HG03354 (cell line): ENCODE data around the gene DDX31.

ENCODE experiments used
- ATAC-seq: cut with Tn5 transposase; IDR thresholded peaks from one replicate; pipeline ENCODE4 v1.9.1; 2021; ENCODE audit warnings: mild to moderate bottlenecking; ENCODE audit not compliant: unreplicated experiment, poor library complexity, severe bottlenecking

The DDX31 gene

DNA sequence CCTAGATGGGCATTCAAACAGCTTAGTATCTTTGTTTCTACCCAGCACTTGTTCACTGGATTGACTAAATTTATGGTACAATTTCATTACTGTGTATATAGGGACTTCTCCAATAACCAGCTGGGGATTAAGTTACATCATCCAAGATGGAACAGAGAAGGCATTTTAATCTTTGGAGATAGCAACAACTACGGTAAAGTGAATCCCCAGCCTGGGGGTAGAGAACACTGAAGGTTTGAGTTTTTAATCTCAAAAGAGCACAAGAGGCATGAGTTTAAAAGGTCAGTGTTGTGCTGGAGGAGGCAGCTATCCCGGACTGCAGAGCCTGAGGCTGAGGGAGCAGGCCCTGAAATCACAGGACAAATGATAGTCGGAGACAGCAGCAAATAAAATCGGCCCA, 28.6 kb downstream of the DDX31 start:
- ATAC-seq = no peak

DNA sequence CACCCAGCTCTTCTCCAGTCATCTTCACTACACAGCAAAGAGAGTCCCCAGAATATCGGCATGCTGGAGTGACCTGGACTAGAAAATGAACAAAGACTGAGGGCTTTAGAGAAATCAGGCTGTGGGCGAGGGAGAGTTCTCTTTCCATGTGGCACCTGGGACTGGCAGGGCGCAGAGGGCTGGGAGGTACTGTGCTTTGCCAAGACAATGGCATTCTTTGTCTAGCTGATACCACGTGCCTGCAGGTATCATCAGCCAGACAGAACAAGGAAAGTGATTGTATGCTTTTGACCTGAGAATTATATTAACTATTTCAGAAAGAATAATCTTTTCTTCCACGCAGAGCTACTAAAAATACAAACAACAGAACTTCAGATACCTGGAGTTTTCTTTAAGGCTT, 30.5 kb downstream of the DDX31 start:
- no peak for ATAC-seq

DNA sequence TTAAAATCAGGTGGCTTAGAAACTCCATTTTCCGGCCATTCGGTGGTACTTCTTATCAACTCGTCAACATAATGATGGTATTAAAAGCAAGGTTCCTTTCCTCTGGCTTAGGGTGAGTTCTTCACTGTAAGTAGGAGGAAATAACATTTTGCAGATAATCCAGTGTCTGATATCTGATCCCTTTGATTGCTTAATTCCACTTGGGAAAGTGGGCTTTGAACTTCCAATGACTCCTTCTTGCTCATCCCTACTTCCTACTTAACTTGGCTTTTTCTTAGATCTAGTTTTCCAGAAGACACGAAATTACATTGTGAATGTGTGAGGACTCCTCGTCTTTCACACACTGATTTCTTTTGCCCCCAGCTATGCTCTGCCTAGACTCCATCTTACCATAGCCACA, 31.5 kb downstream of the DDX31 start:
- ATAC-seq = no peak

DNA sequence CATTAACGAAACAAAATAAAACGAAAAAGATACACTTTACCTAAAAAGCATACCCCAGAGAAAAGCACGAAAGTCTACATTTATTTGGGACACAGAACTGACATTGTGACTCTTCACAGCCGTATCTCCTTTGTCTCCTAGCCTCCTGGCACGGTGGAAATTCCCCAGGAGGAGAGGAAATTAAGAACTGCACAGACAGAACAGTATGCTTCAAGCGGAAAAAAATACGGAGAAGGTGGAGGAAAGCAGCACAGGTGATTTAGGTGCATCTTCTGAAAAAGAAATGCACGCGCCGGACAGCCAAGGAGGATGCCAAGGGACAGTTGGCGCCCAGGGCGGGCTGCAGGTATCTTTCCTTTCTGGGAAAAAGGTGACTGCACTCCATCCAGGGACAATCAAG, 32.0 kb downstream of the DDX31 start:
- no peak for ATAC-seq

DNA sequence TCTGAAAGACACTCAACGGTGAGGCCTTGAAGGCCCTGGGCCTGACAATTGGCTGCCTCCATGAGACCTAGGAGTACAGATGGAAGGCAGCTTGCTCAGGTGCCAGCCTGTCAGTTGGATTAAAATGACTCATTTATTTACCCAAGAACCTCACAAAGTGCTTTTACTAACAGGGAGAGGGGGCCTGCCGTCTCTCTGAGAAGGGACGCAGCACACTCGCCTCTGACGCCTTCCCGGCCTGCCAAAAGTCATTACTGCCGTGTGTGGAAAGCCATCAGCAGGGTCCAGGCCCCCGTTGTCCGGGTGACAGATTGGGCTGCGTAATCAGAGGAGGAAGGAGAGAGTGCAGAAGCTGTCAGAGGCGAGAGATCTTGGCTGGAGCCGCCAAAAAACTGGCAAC, 32.4 kb downstream of the DDX31 start:
- ATAC-seq = no peak

DNA sequence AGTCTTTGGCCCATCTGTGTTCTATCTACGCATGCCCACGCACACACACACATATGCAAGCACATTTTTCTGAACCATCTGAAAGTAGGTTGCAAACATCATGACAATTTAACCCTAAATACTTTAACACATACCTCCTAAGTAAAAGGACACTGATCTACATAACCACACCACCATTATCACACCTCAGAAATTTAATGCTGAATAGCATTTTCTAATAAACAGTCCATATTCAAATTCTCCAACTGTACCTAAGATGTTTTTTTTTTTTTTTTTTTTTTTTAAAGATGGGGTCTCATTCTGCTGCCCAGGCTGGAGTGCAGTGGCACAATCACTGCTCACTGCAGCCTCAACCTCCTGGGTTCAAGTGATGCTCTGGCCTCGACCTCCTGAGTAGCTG, 35.5 kb downstream of the DDX31 start:
- no peak for ATAC-seq

DNA sequence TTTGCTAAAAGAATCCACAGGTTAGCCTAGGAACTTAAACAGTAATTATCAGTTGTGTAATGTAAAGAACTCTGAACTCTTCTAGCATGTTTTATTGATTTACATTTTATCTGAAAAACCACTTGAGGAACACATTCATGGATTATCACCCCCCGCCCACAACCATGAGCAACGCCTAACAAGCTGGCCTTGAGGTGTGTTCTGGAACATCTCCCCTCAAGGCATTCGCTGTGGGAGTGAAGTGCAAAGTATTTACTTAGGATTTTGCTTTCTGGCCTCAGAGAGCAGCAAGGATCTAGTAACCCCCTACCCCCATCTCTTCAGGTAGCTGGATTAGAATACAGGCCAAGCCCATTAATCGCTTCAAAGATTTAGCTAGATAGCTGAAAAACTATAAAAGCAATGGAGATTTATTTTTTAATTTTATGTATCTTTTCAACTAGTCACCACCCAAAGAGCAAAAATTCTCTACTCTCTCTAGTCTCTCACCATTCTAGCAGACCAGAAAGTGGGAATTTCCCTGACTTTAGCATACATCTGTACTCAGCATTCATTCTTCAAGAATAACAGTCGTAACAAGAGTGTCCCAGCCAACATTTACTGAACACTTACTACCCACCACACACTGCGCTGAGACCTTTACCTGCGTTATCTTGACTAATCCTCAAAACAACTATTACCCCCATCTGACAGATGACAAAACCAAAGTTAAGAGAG, 37.2 kb downstream of the DDX31 start:
- ATAC-seq = no peak

DNA sequence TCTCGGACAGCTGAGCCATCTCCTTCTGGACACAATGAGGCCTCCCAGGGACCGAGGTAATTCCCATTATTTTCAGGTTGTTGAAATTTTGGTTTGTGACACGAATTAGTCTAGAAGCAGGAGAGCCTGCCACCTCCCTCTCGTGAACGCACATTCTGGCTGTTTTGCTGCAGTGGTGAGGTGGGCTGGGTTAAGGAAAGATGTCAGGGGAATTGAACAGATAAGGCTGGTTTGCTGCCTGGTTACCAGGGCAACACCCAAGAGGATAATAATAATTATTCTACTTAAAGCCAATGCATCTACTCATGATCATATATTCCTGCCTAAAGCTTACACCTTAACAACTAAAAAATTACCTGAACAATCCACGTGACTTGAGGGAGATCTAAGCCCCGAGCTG, 38.1 kb downstream of the DDX31 start:
- ATAC-seq = no peak

DNA sequence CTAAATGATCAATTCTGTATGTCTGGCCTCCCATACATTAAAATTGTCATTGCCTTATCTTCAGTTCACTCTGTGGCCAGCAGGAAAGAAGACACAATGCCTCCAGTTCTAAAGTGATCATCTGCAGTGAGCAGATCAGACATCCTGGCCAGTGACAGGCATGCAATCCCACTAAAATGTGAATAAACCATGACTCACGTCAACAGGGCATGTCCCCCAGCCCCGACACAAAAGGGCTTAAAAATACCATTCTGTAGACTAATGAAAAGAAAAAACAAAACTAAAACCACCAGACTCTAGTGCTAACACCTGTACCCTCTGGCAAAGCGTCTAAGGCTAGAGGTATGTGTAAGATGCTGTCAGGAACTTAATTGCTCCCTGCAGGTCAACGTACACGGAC, 38.5 kb downstream of the DDX31 start:
- no peak for ATAC-seq

DNA sequence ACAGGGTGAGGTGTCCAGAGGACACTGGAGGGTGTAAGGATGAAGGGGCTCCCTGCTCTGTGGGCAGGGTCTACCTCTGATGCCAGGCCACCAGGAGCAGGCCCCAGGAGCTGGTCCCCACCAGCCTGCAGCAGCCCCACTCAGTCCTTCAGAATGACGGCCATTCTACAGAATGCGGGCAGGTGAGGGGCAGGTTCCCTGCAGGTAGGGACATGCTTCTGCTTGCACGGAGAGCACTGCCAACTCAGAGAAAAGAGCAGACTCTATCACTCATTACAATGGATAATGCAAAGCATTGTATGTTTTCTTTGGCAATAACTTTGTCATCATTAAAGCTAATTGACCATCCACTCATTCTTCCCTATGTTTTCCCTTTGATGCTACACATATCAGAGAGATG, 39.0 kb downstream of the DDX31 start:
- ATAC-seq = no peak

DNA sequence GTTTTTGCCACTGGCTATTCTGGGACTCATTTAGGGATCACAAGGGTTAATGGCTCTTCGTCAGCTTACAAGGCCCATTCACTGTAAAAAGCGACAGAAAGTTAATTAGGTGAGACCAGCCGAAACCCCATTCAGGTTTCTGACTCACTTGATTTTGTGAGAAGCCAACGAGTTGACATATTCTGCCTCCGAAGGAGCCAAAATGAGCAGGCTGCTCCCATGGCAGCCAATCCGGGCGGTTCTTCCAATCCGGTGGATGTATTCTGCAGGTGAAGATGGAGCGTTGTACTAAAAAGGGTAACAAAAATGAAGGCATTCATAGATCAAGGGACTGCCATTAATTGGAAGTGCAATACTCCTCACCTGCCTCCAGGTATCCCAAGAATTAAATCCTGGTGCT, 39.7 kb downstream of the DDX31 start:
- ATAC-seq = no peak

DNA sequence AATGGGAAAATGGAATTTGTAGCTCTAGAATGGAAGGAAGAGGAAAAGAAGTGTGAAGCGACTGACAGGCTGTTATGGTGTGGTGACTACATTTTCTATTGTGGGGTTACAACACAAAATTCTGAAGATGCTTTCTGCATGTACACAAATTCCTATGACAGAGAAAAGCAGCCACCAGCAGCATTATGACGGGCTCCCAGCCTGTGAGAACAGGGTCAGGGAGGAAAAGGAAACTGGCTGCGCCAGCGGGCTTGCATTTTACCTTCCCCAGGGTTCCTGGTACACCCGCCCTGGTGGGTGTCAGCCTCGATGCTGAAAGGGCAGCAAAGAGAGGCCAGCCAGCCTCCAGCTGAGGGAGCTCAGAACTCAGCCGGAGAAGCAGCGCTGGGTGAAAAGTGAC, 41.0 kb downstream of the DDX31 start:
- ATAC-seq = no peak

DNA sequence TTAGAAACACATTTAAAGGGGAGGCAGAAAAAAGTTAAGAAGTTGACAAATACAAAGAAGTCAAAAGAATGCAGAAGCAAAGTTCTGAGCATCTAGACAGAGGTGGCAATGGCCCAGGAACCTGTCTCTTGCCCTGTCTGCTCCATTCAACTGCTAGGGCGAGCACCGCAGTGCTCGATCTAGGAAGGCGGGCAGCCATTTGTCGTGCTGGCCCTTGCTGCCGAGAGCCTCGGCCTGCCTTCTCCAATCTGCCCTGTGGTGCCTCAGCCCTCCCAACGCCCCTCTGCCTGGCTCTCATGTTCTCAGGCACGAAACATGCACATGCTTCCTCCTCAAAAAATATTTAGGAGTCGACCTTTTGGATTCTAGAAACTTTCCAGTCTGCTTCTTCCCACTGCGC, 42.2 kb downstream of the DDX31 start:
- no peak for ATAC-seq

DNA sequence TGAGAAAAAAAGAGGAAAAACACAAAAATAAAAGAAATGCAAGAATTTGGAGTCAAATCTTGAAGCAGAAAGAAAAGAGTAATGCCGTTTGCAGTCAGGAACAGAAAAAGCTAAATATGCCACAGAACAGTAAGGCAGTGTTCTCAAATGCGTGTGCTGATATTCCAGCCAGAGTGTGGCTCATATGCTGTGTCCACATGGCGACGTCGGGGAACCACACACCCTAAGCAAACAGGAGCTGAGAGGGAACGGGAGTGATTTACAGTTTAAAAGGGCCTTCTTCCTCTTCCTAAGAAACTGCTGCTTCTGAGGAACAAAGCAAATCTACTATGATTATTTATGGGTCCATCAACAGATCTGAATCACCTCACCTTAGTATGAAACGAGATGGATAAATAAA, 42.7 kb downstream of the DDX31 start:
- no peak for ATAC-seq

DNA sequence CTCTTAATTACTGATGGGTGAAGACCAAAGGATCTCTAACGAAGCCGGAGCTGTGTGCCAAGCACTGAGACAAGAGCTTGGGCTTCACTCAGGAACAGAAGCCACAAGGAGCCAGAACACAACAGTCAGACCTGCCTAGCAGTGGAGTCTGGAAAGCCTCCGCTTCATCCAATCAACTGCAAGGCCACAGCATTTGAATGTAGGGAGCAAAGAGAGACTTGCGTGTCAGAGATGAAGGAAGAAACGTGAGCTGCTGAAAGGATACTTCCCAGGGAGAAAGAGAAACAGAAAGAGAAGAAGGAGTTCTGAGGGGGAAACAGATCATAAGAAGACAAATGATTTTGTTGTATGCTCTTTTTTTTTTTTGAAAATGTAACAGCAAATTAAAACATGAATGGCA, 43.5 kb downstream of the DDX31 start:
- ATAC-seq = no peak

DNA sequence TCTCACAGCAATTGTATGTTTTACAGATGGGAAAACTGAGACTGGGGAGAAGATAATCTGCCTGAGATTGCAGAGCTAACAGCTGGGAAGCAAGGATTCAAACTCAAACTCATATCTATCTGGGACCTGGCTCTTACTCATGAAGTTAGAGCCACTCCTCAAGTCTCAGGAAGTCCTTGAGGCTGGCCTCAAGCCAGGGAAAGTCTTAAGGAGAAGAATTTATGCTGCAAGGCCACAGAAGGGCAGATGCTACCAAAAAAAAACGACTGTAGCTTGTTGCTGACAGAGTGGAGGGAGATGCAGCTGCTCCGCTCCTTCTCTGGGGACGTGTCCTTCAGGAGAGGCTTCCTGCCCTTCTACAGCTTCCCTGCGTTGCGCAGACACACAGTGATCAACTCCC, 47.6 kb downstream of the DDX31 start:
- ATAC-seq = no peak

DNA sequence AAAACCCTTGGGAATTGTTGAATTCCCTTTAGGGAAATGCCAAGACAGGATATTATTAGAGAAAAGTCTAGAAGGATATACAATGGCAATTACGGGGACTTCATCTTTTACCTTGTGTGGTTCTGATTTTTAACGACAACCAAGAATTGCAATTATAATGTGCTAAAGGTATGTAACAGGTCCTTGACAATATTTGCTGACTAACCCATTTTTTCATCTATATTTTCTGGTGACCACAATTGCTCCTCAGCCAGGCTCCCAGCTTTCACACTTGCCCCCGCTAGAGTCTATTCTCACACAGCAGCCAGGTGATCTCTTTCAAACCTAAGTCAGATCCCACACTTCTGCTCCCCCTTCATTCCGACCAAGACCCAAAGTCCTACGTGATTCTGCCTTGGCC, 53.1 kb downstream of the DDX31 start:
- ATAC-seq = no peak

DNA sequence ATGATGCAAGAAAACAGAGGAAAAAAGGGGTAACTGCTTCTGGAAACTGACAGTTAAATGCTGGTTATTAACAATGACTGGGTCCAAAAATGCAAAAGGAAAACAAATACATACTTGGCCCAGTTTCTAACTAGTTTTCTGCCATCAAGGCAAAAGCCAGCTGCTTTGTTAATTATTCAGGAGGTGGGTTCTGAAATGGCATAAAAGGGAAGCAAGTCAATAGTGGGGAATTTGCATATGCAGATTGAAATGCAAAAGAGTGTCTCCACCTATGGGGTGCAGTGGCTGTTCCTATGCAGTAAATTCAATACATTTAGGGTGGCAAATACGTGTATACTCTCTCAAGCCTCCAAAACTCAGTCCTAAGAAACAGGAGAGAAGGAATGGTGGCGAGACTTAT, 54.0 kb downstream of the DDX31 start:
- ATAC-seq = no peak

DNA sequence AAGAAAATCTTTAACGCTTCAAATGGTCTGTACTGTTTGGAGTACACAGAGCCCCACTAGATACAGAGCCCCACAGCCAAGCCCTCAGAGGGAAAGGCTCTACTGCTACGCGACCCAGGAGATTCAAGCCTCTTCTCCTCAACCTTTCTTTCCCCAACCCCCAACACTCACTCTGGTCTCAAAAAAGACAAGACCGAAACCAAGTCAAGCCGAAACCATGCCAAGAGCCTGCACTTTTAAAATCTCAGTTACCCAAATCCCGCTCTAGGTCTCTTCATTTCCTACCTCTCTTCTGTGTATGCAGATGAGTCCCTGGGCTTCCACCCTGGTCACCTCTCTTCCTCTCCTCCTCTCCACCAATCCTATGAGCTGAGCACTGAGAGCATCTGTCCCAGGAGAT, 55.5 kb downstream of the DDX31 start:
- no peak for ATAC-seq

DNA sequence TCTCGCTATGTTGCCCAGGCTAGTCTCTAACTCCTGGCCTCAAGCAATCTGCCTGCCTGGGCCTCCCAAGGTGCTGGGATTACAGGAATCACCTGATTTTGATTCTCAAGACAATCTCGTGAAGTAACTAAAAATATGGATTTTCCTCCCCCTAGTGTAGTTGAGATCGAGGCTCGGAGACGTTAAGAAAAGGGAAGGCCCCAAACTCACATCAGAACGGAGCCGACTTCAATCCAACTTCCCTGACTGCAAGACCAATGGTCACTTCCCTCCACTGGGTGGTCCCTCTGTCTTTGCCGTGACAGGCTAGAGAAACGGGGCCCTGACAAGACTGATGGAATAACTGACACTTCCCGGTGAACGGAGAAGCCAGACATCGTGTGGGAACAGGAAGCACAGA, 59.1 kb downstream of the DDX31 start:
- no peak for ATAC-seq

DNA sequence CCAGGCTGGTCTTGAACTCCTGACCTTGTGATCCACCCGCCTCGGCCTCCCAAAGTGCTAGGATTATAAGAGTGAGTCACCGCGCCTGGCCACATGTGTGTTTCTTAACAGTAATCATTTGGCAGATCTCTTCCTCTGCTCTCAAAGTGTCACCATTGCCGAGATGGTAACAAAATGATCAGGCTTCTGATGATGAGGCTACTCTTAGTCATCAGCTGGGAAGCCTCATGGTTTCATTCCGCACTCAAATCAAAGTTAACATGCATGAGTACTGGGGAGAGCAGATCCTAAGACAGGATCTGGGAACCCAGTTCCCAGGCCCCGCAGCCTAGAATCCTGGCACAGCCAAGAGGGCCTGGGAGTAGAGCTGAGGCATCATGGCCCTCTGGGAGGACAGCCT, 60.0 kb downstream of the DDX31 start:
- ATAC-seq = no peak

DNA sequence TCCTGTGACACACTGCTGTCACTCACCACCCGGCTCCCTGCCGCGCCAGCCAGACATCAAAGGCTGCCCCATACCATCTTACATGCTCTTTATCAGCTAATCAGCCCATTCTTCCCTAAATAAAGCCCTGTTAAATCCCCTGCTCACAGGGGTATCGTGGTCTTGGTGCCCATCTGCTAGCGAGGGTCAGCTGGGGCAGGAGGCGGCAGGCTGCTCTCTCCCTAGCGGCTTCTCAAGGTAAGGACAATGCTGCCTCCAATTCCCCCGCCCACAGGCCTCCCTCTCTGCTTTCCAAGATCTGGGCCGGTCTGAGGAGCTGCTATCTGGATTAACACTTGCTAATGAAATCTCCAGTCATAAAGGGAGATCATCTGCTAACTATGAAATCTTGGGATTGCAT, 60.6 kb downstream of the DDX31 start:
- no peak for ATAC-seq
